SIG-M5 treated with dmso at 0.1 percent for 504 hours (cell line): ENCODE data around the gene PSME3.
"Not testable (repeated sequence)": the region's sequence is repeated elsewhere in the genome, so short reads cannot be mapped to it uniquely, and the experiment has no call there.

Experiments used
- DNase-seq: peaks from one replicate; lab custom pipeline; 2025; ENCODE audit not compliant: unreplicated experiment; lab: John Stamatoyannopoulos, UW

PSME3 gene

DNA sequence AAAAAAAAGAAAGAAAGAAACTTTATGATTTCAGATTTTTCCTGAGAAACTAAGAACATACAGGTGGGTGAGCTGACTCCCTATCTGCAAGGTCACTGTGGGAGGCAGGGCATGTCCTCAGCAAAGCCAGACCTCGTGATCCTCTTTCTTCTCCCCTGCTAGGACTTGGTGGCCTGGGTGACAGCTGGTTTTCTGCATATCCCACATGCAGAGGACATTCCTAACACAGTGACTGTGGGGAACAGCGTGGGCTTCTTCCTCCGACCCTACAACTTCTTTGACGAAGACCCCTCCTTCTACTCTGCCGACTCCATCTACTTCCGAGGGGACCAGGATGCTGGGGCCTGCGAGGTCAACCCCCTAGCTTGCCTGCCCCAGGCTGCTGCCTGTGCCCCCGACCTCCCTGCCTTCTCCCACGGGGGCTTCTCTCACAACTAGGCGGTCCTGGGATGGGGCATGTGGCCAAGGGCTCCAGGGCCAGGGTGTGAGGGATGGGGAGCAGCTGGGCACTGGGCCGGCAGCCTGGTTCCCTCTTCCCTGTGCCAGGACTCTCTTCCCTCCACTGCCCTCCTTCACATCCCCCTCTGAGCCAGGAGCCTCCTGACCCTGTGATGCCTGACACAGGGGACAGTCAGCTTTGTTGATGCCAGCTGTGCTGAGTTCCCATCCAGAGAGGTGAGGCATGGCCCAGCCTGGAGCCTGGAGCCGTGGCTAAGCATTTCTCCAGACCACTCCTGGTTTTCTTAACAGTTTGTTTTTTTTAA is 40.9 kb downstream of the PSME3 start:
- not testable (repeated sequence) for DNase-seq

DNA sequence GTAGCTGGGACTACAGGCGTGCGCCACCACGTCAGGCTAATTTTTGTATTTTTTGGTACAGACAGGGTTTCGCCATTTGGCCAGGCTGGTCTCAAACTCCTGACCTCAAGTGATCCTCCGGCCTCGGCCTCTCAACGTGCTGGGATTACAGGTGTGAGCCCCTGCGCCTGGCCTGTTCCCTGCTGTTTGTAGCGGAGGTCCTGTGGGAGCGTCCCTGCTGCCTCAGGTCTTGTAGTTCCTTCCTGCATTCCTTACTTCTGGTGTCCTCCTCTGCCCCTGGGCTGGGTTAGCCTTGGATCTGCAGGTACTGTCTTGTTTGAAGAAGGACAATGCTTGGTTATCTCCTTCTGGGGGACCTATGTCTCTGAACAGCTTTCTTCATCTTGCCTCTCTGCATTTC is 43.8 kb downstream of the PSME3 start:
- DNase-seq: no peak

DNA sequence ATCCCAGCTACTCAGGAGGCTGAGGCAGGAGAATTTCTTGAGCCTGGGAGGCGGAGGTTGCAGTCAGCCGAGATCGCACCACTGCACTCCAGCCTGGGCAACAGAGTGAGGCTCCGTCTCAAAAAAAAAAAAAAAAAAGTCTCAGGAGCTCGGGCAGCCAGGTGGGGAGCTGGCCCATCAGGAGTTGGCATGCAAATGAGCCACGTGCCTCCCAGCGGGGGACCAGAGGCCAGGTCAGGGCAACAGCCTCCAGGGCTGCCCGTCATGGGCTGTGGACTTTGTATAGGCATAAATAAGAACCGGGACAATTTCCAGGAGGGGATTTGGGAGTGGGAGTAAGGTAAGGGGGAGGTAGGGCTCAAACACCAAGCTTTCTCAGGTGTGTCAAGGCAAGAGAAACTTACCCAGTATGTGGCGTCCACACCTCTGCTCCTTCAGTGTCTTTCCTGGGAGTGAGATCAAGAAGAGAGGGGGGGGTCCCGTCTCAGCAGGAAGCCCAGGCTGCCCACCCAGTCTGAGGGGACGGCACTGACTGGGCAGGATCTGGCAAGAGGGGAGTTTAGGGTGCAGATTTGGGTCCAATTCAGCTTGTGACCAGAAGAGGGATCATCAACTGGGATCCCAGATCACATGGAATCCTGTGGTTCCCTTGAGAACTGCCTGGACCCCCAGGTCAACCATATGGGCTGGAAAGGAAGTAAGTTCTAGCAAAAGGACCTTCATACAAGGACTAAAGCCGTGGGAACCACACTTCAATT is 45.1 kb downstream of the PSME3 start:
- DNase-seq: no peak

DNA sequence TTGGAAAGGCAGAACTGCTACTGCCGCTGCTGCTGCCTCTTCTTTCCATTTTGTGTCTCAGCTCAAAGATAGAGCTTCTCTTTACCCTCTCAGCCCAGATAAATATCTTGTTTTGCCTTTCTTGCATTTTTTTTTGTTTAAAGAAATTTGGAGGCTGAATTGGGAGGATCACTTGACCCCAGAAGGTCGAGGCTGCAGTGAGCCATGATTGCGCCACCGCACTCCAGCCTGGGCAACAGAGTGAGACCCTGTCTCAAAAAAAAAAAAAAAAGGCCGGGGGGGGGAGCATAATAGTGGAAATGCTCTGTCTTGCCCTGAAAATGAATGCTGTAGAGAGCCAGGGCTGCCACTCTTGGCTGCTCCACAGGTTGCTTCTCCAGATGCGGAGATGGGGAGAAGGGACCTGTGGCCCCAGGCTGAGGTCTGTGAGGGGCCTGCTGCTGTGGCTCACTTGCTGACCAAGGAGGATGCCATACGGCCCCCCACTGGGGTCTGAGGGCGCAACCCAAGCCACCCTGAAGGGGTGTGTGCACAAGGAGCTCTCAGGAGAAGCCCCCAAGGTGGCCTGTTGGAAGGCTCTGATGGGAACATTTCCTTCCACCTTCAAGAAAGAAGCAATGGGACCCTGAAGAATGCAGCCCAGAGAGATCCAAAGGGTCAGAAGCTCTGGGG is 45.9 kb downstream of the PSME3 start:
- no peak for DNase-seq

DNA sequence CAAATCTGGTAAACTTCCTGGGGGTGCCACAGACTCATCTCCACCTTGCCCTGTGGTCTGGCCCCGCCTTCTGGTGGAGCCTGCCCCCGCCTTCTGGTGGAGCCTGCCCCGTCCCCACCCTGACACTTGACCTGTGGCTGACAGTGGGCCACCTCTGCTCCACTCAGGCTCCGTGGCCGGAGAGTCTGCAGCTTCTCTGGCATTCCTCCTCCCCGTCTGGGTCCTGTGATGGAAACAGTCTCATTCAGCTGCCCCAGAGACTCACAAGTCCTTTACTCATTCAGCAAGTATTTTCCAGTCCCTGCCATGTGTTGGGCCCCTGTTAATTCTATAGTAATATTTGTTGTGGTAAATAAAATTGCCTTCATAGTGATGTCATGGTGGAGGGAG is 46.4 kb downstream of the PSME3 start:
- no peak for DNase-seq

DNA sequence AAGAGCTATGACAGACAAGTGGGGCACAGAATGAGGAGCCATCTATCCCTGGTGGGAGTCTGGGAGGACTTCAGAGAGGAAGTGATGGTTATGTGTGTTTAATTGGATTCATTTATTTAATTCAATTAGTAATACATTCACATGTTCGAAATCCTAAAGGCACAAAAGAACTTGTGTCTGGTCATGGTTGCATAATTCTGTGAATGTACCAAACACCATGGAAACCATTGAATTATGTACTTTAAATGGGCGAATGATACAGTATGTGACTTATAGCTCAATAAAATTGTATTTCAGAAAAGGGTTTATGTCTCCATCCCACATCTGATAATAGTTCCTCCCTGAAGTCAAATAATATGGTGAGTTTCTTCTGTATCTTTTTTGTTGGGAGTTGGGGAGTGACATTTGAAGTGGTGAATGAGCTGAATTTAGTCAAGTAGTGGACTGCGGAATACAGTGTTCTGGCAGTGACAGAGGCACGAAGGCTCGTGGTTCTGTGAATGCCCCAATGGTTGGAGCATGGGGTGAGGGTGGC is 47.6 kb downstream of the PSME3 start:
- no peak for DNase-seq

DNA sequence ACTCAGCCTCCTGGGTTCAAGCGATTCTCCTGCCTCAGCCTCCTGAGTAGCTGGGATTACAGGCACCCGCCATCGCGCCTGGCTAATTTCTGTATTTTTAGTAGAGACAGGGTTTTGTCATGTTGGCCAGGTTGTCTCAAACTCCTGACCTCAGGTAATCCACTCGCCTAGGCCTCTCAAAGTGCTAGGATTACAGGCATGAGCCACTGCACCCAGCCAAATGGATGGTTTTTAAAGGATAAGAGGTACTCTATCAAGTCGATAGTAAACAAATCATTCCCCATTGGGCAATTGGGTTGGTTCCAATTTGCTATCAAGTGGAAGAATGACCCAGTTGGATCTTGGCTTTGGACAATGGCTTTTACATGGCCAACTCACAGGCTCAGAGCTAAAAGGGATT is 48.5 kb downstream of the PSME3 start:
- DNase-seq: not testable (repeated sequence)

DNA sequence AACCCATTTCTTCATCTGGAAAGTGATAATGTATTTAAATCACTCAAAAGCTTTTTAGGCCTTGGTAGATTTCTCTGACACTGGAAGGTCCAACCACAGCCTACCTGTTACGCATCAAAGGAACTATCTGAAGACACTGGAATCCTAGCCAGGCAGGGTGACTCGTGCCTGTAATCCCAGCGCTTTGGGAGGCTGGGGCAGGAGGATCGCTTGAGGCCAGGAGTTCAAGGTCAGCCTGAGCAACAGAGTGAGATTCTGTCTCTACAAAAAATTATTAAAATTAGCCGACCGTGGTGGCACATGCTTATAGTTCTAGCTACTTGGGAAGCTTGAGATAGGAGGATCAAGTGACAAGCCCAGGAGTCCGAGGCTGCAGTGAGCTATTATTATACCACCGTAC is 49.0 kb downstream of the PSME3 start:
- no peak for DNase-seq

DNA sequence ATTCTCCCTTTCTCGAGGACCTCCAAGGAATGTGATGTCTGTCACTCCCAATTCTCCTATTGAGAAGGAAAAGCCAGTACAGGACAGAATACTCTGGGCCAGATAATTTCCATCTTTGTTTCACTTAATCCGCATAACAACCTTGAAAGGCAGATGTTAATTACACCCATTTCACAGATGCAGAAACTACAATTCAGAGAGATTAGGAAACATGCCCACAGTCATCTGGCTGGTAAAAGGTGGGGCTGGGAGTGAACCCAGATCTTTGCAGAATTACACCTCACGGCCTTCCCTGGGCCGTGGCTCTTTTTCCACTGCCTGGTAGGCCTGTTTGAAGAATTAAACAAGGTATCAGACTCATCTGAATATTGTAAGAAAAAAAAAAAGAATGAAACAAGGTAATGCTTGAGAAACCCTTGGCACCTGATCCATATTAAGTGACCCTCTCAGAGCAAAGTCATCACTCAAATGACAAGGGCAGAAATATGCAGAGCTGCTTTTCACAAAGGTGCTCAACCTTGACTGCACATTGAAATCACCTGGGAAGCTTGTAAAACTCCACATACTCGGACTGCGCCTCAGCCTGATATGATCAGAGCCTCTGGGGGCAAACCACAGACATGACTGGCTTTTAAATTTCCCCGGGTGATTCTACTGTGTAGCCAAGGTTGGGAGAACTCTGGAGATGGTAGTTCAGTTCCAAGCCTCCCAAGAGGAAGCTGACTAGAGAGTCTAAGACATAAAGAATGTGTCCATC is 50.8 kb downstream of the PSME3 start:
- DNase-seq: no peak

DNA sequence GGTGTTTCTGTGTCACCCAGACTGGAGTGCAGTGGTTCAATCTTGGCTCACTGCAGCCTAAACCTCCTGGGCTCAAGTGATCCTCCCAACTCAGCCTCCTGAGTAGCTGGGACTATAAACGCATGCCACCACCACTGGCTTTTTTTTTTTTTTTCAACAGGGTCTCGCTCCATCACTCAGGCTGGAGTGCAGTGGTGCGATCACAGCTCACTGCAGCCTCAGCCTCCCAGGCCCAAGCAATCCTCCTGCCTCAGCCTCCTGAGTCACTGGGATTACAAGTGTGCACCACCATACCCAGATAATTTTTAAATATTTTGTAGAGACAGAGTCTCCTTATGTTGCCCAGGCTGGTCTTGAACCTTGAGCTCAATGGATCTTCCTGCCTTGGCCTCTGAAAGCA is 52.6 kb downstream of the PSME3 start:
- not testable (repeated sequence) for DNase-seq

DNA sequence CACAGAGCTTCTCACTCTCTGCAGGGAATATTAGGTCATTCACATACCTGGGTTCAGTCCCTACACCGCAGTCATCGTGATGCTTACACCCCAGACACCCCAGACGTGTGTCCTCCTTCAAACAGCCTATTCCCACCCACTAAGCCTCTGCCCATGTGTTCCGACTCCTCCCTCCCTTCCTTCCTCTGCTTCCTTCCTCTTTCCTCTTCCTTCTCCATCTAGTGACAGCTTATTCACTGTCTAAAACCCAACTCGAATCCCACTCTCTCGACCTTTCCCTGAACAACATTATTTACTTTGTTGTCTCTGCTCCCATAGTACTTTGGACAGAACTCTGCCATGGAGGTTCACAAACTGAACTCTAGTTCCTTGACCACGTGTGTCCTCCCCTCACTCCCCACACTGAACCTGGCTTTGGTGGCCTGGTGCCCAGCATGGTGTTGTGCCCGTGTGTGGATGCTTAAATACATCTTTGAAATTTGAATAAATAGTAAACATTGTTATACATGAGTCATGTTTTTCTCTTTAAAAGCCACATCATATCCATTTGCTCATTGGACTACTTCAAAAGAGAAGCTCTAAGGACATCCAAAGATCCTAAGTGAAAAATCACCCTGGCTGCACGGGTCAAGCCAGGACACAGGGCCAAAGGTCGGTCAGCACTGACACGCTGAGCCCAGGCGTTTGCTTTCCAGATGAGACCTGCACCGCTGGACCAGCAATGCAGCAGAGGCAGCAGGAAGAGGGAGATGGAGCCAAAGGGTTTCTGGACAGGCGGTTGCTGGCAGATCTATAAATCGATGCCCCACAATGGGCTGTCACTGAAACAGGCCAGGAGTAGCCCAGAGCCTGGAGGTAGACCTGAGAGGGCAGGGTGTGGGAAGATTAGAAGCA is 53.3 kb downstream of the PSME3 start:
- no peak for DNase-seq

DNA sequence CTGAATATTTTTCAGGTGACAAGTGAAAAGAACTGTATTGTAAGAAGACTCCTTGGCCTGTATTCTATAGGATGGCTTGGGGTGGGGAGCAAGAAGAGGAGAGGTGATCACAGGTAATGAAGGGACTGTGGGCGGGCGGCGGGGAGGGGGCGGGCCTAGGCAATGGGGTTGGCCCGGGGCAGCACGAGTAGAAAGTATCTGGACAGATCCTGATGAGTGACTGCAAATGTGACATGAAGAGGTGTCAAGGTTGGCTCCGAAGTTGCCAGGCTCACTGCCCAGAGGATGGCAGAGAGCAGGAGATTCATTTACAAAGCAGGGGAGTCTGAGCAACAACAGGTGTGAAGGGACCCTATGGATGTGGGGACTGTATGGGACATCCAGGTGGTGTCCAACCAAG is 56.6 kb downstream of the PSME3 start:
- no peak for DNase-seq

DNA sequence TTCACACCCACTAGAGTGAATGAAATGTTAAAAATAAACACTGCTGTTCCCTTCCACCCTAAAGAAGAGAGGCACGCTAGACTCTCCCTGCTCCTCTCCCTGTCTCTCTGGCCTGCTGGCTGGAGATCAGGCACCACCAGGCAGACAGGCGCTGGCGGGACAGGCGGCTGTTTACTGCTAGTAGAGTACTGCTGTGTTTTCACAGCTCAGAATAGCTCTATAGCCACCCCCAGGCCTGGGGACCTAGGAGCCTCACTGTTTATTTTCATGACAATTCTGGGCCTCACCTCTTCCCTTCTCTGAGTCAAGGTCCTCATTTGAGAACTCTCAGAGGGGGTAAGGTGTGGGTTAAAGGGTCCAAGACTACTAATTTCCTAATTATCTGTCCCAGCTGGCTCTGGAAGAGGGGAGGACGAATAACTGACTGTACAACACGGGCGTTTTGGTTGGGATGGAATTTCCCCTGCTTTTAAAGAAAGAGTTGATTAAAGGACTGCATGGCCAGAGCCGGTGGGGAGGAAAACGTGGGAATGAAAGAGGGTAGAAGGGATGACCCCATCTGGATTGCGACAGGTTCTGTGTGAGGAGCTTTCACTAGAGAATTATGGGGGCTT is 58.4 kb downstream of the PSME3 start:
- DNase-seq: no peak

DNA sequence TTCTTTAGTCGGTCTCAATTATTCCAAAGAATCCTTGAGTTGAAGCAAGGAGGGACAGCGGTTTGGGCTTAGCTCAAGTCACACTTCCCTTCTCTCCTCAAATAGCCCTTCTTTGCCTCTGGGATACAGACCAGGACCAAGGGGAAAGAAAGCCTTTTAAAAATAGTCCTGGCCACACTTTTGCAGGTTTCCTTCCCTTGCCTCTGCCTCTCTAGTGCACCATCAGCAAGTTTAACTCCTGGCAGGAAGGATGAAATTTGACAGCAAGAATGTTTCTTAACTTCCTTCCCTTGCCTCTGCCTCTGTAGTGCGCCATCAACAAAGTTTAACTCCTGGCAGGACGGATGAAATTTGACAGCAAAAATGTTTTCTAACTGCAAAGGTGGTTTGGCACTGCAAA is 60.2 kb downstream of the PSME3 start:
- peak; percentile 10 for DNase-seq
